Midbrain (tissue), 1 donor: Measurements from ENCODE around the gene ERBB2.
A peak's percentile ranks its signal among the peaks of the same experiment; 100 is the strongest.

Source experiments
- DNase-seq: peaks from one replicate; lab custom pipeline; 2025; lab: John Stamatoyannopoulos, UW

The ERBB2 gene

GRCh38 chr17:39665642-39666224, 34.1 kb upstream of the ERBB2 start:
- DNase-seq: peak; percentile 50

- DNase-seq: peak; percentile 59
Observed at GRCh38 chr17:39666231-39666600, 33.6 kb upstream of the ERBB2 start.

- peak; percentile 59 for DNase-seq
Observed at GRCh38 chr17:39666601-39667261, 33.1 kb upstream of the ERBB2 start.

GRCh38 chr17:39667262-39667944, 32.5 kb upstream of the ERBB2 start:
- no peak for DNase-seq

GRCh38 chr17:39667945-39668924, 31.6 kb upstream of the ERBB2 start, which contains the start of gene PNMT:
Gene PNMT (plus strand): TSS chr17:39668453. CDS start chr17:39668476, 23 bp downstream.
- DNase-seq: peak; percentile 19

GRCh38 chr17:39669897-39670735, 29.7 kb upstream of the ERBB2 start:
- no peak for DNase-seq

- no peak for DNase-seq
Observed at GRCh38 chr17:39670746-39671145, 29.1 kb upstream of the ERBB2 start.

- no peak for DNase-seq
Observed at GRCh38 chr17:39671651-39672521, 28.0 kb upstream of the ERBB2 start.

GRCh38 chr17:39672522-39673334, 27.1 kb upstream of the ERBB2 start:
- DNase-seq: no peak

GRCh38 chr17:39673335-39674081, 26.4 kb upstream of the ERBB2 start:
- DNase-seq: no peak

GRCh38 chr17:39674179-39674578, 25.7 kb upstream of the ERBB2 start:
- no peak for DNase-seq

- DNase-seq: no peak
Observed at GRCh38 chr17:39674702-39675389, 25.0 kb upstream of the ERBB2 start.

GRCh38 chr17:39675390-39676082, 24.3 kb upstream of the ERBB2 start:
- DNase-seq: no peak

- peak; percentile 41 for DNase-seq
Observed at GRCh38 chr17:39676198-39676819, 23.6 kb upstream of the ERBB2 start.

GRCh38 chr17:39677072-39677471, 22.8 kb upstream of the ERBB2 start:
- DNase-seq: no peak

- peak; percentile 71 for DNase-seq
Observed at GRCh38 chr17:39677542-39678339, 22.1 kb upstream of the ERBB2 start.
